RWPE2 (cell line): ENCODE measurements around the gene SEMA4C.
"Not testable (repeated sequence)": the region's sequence is repeated elsewhere in the genome, so short reads cannot be mapped to it uniquely, and the experiment has no call there.

ENCODE experiments used
- ATAC-seq: fragments of 200-7000 bp; cut with Tn5 transposase; 3 replicates; pipeline ENCODE4 v1.9.1; 2021; ENCODE audit warnings: low read depth
- DNase-seq: peaks from one replicate; pipeline ENCODE4 v3.0.0-alpha.2; 2020; ENCODE audit warnings: low spot score
- H3K27ac ChIP-seq: fragments of 450-650 bp; 2 replicates; pipeline ENCODE4 v1.5.1; 2017; ENCODE audit warnings: mild to moderate bottlenecking; ENCODE audit not compliant: poor library complexity, severe bottlenecking
- H3K27me3 ChIP-seq: fragments of 250-450 bp; sonication (Bioruptor Pico); 2 replicates; pipeline ENCODE4 v1.5.1; 2021; ENCODE audit warnings: mild to moderate bottlenecking, moderate library complexity; ENCODE audit not compliant: insufficient read depth, poor library complexity, severe bottlenecking
- H3K36me3 ChIP-seq: fragments of 250-450 bp; sonication (Bioruptor Pico); 2 replicates; pipeline ENCODE4 v1.5.1; 2020; ENCODE audit warnings: low read depth, mild to moderate bottlenecking, moderate library complexity
- H3K4me1 ChIP-seq: fragments of 250-450 bp; sonication (Bioruptor Pico); 2 replicates; pipeline ENCODE4 v1.5.1; 2021; ENCODE audit warnings: mild to moderate bottlenecking, moderate library complexity; ENCODE audit not compliant: insufficient read depth, poor library complexity, severe bottlenecking
- H3K4me3 ChIP-seq: fragments of 250-450 bp; sonication (Bioruptor Pico); 2 replicates; pipeline ENCODE4 v1.5.1; 2021; ENCODE audit warnings: mild to moderate bottlenecking, moderate library complexity; ENCODE audit not compliant: severe bottlenecking
- H3K9me3 ChIP-seq: fragments of 250-450 bp; sonication (Bioruptor Pico); 2 replicates; pipeline ENCODE4 v1.5.1; 2021; ENCODE audit warnings: mild to moderate bottlenecking, moderate library complexity; ENCODE audit not compliant: severe bottlenecking
- CTCF ChIP-seq: fragments of 450-650 bp; IDR thresholded peaks from one replicate; pipeline ENCODE4 v1.5.1; 2017; ENCODE audit warnings: mild to moderate bottlenecking, moderate library complexity; ENCODE audit not compliant: poor library complexity, severe bottlenecking

The SEMA4C gene

GRCh38 chr2:96865654-96866053, 4.2 kb downstream of the SEMA4C start:
- TF ChIP-seq CTCF: no peak
- Histone ChIP-seq H3K4me1 (no peaks in the 10 kb centered on the region), H3K27me3 (no peaks in the 10 kb centered on the region), H3K4me3 (no peak overlapping the region), H3K9me3 (no peaks in the 10 kb centered on the region), H3K36me3 (peaks cover 67% of the 10 kb centered on the region), H3K27ac (no peak overlapping the region)
- DNase-seq (no peak), ATAC-seq (no peak)

GRCh38 chr2:96864343-96865091, 5.4 kb downstream of the SEMA4C start:
- Histone ChIP-seq H3K4me1 (no peaks in the 10 kb centered on the region), H3K27me3 (no peaks in the 10 kb centered on the region), H3K36me3 (peaks cover 73% of the 10 kb centered on the region), H3K27ac (no peak overlapping the region), H3K9me3 (no peaks in the 10 kb centered on the region), H3K4me3 (no peak overlapping the region)
- TF ChIP-seq CTCF: no peak
- DNase-seq (no peak), ATAC-seq (no peak)

DNA sequence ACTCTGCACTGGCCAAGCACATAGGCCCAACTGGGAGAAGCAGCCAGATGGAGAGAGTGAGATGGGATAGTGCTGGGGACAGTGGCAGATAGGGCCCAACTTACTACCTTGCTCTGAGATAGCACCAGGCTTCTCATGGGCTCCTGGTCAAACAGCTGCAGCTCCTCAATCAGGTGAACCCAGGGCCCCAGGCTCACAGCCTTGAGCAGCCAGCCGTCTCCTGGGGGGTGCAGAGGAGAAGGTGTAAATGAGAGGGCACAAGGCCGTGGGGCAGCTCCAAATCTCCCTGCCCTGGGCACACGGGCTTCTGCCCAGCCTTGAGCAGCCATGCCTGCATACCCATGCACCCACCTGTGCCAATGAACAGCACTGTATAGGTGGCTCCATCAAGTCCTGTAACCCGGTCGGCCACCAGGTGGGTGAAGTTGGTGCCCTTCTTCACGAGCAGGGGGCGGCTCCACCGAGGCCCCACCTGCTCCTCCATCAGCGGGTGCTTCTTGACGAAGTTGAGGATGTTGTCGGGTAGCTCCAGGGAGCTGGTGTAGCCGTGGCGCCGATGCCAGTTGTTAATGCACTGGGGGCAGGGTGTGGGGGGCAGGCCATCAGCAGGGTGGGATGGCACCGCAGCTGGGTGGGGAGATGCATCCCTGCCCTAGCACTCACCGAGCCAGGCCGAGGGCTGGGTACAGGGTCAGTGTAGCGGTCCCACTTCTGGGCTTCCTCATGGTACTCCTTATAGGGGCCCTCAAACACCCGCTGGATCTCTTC, 6.1 kb downstream of the SEMA4C start:
- TF ChIP-seq CTCF: no peak
- Histone ChIP-seq H3K36me3 (peaks cover 73% of the 10 kb centered on the region), H3K9me3 (no peaks in the 10 kb centered on the region), H3K27me3 (no peaks in the 10 kb centered on the region), H3K4me1 (no peaks in the 10 kb centered on the region), H3K27ac (no peak overlapping the region), H3K4me3 (no peak overlapping the region)
- DNase-seq (peak; percentile 54), ATAC-seq (no peak)

GRCh38 chr2:96863056-96863455, 6.8 kb downstream of the SEMA4C start:
- not testable (repeated sequence) for H3K27ac ChIP-seq, H3K4me3 ChIP-seq, H3K9me3 ChIP-seq, ATAC-seq, H3K4me1 ChIP-seq, H3K27me3 ChIP-seq, DNase-seq
- peaks cover 73% of the 10 kb centered on the region for H3K36me3 ChIP-seq

DNA sequence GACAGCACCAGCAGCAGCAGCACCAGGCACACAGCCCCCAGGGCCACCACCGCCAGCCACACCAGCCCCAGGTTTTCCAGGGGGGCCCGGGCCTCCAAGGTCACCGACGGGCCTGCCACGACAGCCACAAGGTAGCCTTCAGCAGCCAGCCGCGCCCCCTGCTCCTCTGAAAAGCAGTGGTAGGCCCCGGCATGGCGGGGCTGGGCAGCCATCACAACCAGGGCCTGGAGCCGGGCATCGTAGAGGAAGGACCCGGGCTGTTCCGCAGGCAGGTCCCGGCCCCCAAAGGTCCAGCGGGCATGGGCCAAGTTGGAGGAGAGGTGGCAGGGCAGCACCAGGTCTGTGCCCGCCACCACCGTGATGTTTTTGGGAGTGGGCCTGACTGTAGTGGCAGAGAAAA, 8.8 kb downstream of the SEMA4C start:
- Histone ChIP-seq H3K27me3 (no peaks in the 10 kb centered on the region), H3K27ac (no peak overlapping the region), H3K36me3 (peaks cover 57% of the 10 kb centered on the region), H3K4me1 (no peaks in the 10 kb centered on the region), H3K4me3 (no peak overlapping the region), H3K9me3 (no peaks in the 10 kb centered on the region)
- peak; percentile 47 for DNase-seq
- ATAC-seq: no peak
- no peak for TF ChIP-seq CTCF
